HG03378 (cell line): Measurements from ENCODE around the gene LYPD5.
"Not testable (repeated sequence)": the region's sequence is repeated elsewhere in the genome, so short reads cannot be mapped to it uniquely, and the experiment has no call there.

Experiments used
- ATAC-seq: cut with Tn5 transposase; IDR thresholded peaks from one replicate; pipeline ENCODE4 v1.9.1; 2021; ENCODE audit warnings: mild to moderate bottlenecking, moderate library complexity; ENCODE audit not compliant: unreplicated experiment

Gene LYPD5, protein sequence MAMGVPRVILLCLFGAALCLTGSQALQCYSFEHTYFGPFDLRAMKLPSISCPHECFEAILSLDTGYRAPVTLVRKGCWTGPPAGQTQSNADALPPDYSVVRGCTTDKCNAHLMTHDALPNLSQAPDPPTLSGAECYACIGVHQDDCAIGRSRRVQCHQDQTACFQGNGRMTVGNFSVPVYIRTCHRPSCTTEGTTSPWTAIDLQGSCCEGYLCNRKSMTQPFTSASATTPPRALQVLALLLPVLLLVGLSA

DNA sequence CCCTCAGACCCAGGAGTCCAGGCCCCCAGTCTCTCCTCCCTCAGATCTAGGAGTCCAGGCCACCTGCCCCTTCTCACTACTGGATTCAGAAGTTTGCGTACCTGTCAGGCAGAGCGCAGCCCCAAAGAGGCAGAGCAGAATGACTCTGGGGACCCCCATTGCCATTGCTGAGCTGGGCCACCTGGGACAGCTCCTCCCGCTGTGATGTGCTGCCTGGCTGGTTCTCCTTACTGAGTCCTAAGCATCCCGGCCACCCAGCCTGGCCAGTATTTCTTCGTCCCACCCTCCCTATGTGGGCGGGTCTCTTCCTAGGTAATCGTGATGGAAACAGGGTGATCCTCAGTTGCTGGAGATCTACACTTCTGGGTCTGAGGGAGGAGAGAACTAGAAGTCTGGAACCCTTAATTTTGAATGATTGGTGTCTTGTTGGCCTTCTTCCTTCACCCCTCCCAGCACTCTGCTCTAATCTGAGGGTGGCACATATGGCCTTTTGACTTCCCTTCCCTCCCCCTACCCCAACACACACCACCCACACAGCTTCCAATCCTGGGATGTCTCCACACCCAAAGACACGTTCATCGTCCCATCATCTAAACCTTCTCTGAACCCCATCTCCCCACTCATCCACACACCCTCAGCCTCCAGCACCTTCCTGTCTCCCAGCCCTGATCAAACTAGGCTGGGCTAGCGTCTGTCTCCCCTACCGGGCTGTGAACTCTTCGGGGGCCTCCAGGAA is at the start of gene LYPD5:
TSS of gene LYPD5 (minus strand) at position 232 of the 736 bp plus-strand sequence. CDS start at position 165, 67 bp downstream.
- ATAC-seq: no peak

DNA sequence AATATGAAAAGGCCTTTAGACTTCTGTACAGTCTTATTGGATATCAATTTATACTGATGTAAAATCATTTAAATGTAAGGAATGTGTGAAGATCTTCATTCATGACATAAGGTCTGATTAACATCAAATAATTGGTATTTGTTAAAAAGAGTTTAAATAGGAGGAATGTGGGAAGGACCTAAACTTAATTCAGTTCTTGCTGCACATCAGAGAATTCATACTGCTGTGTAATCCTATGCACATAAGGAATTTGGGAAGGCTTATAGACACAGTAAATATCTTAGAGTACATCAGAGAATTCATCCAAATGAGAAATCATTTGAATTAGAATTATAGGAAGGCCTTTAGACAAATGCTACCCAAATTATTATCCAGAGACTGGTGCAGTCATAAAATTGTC is 46.6 kb upstream of the LYPD5 start:
- no peak for ATAC-seq

DNA sequence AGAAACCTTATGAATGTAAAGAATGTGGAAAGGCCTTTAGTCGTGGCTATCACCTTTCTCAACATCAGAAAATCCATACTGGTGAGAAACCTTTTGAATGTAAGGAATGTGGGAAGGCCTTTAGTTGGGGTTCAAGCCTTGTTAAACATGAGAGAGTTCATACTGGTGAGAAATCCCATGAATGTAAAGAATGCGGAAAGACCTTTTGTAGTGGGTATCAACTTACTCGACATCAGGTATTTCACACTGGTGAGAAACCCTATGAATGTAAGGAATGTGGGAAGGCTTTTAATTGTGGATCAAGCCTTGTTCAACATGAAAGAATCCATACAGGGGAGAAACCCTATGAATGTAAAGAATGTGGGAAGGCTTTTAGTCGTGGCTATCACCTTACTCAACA is 45.6 kb upstream of the LYPD5 start:
- ATAC-seq: no peak

DNA sequence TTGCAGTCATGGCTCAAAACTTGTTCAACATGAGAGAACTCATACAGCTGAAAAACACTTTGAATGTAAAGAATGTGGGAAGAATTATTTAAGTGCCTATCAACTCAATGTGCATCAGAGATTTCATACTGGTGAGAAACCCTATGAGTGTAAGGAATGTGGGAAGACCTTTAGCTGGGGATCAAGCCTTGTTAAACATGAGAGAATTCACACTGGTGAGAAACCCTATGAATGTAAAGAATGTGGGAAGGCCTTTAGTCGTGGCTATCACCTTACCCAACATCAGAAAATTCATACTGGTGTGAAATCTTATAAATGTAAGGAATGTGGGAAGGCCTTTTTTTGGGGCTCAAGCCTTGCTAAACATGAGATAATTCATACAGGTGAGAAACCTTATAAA is 45.0 kb upstream of the LYPD5 start:
- no peak for ATAC-seq

DNA sequence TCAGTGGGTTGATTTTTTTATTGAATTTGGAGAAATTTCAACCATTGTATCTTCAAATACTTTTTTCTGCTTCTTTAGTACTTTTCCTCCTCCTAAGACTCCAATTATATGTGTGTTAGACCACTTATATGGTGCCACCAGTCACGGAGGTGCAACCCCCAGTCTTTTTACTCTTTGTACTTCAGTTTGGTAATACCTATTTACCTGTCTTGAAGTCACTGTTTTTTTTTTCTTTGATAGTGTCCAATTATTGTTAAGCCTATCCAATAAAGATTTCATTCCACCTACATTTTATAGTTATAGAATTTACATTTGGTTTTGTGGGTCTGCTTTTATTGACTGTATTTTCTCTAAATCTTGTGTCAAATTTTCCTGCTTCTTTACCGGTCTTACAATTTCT is 39.8 kb upstream of the LYPD5 start:
- ATAC-seq: no peak

DNA sequence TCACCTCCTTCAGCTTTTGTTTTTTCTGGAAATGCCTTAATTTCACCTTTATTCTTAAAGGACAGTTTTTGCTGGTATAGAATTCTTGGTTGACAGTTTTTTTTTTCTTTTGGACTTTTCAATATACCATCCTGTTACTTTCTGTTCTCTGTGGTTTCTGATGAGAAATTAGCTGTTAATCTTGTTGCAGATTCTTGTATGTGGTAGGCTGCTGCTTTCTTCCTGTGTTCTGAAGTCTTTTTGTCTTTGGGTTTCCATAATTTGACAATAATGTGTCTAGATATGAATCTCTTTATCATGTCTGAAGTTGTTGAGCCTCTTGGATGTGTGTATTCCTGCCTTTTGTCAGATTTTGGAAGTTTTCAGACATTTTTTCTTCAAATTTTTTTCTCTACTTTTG is 36.9 kb upstream of the LYPD5 start:
- no peak for ATAC-seq

DNA sequence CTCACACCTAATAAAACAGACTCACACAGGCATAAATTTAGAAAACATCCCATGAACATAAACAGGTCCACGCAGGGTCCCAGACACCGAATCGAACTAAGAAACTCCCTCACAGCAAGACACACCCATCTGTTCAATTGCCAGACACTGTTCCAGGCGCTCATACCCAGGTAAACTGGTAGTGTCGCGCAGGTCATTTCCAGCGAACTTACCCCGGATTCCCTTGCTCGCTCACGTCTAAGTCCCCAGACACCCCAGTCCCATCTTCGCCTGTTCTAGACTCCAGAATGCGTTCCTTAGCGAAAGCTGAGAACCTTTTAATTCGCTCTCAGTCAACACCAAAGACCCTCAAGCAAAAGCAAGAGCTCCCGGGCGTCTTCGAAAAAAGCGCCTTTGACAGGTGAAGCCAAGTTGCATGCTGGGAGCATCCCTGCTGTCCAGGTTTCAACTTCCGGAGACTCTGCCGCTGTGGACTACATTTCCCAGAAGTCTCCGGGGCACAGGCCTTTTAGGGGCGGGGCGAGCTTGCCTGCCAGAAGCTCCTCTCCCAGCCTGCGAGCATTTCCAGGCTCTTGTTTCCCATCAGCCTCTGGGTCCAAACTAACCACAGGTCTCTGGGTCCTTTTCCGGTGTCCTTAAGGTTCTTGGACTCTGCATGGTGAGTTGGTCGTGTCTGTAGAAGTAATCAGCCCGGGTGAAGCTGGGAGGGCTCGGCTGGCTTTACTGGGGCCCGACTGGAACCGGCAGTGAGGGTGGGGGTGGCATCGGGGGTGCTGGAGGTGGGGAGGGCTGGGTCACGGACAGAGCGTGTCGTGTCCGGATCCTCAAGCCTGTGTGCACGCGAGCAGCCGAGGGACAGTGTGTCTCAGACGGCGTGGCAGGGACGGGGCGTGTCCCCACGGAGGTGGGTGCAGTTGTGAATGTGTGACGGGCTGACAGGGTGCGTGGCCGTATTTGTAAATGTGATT is 24.8 kb upstream of the LYPD5 start, which contains the start of gene ZNF283:
TSS of gene ZNF283 (plus strand) at position 535 of the 968 bp plus-strand sequence. CDS start 6,184 bp downstream, outside the sequence.
- no peak for ATAC-seq

DNA sequence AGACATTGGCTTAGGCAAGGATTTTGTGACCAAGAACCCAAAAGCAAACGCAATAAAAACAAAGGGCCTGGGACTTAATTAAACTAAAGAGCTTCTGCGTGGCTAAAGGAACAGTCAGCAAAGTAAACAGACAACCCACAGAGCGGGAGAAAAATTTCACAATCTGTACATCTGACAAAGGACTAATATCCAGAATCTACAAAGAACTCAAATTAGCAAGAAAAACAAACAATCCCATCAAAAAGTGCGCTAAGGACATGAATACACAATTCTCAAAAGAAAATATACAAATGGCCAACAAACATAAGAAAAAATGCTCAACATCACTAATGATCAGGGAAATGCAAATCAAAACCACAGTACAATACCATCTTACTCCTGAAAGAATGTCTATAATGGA is 22.3 kb upstream of the LYPD5 start:
- not testable (repeated sequence) for ATAC-seq

DNA sequence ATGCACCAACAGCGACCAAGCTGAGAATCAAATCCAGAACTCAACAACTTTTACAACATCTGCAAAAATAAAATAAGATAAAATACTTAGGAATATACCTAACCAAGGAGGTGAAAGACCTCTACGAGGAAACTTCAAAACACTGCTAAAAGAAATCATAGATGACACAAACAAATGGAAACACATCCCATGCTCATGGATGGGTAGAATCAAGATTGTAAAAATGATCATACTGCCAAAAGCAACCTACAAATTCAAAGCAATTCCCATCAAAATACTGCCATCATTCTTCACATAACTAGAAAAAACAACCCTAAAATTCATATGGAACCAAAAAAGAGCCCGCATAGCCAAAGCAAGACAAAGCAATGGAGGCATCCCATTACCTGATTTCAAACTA is 21.6 kb upstream of the LYPD5 start:
- ATAC-seq: not testable (repeated sequence)

DNA sequence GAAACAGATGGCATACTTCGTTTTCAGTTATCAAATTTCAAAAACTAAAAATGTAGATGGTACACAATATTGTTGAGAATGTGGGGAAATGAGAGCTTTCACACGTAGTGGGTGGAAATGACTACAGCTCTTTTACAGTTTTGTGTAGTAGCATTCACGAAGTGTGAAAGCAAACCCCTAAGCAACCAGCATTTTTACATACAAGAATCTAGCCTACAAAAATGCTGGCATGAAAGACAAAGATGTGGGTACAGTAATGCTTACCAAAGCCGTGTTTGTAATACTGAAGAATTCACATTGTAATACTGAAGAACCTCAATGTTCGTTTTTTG is 18.6 kb upstream of the LYPD5 start:
- ATAC-seq: no peak

DNA sequence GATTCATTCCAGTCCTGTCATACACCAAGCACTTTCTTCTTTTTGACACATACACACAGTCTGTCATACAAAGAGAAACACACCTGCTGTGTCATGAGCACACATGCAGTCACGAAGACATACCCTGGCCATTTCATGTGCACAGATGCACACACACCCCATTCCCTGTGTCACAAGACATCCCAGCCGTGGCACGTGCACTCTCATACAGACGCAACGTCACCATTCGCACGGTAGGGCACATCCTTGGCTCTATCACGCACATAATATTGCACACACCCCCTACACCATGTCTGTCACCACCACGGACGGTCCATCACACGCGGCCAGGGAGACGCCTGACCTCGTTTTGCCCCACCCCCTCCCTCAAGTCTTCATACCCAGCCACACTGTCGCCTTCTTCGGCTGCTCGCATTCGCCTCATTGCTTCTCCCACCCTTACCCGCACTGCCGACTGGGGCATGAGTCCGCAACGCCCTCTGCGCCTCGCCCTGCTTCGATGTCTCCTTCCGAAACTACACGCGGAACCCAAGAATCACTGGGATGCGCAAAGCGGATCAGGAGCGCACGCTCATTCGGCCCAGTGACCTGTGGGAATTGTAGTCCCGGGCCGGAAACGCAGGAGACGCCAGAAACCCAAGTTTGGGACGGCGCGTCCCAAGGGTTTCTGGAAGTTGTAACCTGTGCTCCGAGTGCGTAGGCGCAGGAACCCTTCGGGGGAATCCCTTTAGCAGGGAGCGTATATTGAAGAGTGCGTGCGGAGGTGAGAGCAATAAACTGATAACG is 18.0 kb upstream of the LYPD5 start:
- ATAC-seq: no peak

DNA sequence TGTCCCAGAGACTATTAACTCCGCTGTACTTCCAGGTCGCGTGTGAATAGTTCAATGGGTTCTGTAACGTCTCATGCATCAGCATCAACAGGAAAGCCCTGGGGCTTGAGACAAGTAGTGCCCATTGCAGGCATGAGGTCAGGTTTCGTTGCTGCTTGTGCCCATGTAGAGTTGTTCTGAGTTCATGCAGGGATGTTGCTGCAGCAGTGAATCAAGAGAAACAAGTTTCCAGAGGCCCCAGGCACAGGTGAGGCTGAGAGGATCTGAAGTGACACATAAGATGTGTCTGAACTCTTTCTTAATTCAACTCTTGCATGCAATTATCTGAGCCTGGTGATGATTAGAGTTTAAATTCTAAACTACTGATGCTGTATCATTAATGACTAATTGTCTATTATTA is 16.3 kb upstream of the LYPD5 start:
- ATAC-seq: no peak

DNA sequence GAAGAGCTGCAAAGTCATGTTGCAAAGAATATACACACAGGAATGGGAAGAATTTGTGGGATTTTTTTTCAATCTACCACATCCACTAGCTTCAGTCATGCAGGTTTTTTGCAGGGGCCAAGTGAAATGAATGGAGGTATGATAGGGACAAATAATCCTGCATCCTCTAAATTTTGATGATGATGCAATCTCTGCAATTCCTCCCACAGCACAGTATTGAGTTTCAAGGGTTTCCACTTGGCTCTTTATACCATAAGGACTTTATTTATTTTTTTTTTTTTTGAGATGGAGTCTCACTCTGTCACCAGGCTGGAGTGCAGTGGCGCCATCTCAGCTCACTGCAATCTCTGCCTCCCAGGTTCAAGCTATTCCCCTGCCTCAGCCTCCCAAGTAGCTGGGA is 15.2 kb upstream of the LYPD5 start:
- not testable (repeated sequence) for ATAC-seq

DNA sequence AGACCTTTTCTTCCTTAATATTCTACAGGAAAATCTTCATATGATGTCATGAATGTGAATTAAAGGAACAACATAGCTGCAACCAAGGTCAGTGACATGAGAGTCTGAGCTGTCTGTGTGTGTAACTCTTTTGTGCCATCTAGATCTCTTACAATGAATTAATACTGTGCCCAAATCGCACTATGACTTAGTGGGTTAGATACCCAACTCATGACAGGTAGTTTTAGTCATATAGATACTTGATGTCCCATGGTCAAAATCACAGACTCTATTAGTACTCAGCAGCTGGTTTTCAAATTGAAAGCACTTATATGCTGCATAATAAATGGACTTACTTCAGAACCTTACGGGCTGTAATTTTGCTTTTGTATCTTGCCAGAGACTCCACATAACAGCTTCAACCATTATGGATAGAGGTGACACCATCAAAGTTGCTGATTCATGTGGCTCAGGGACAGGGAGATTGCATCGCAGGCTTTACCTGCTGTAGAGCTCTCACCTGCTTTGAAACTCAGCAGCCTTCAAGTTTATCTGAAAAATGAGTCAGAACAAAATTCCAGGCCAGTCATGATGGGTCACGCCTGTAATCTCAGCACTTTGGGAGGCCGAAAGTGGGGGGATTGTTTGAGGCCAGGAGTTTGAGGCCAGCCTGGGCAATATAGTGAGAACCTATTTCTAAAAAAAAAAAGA is 12.6 kb upstream of the LYPD5 start:
- no peak for ATAC-seq

DNA sequence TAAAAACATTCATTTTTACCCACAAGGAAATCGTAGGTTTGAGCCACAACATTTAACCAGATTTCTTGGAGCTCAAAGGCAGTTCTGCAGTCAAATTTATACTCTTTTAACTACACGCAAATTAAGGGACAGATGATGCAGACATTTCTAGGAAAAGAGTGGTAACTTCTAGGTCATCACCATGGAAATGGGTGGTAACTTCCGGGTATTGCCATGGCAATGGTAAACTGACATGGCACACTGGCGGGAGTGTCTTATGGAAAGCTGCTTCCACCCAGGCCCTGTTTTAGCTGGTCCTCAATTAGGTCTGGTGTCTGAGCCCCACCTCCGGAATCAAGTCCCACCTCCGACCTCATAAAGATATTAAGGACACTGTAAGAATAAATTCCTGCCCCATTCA is 10.4 kb upstream of the LYPD5 start:
- no peak for ATAC-seq

DNA sequence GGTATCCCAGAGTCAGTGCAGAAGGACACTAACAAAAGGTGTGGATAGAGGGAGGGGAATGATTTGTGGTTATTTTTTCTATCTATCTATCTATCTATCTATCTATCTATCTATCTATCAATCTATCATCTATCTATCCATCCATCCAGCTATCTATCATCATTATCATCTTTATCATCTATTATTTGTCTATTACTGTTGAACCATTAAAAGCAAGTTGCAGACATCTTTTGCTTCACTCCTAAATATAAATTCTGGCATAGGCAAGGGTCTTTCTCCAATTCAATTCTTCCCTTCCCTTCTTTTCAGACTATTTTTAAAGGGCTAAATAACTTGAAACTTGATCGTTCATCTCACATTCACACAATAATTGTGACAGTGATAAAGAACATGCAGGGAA is 10.0 kb upstream of the LYPD5 start:
- ATAC-seq: no peak

DNA sequence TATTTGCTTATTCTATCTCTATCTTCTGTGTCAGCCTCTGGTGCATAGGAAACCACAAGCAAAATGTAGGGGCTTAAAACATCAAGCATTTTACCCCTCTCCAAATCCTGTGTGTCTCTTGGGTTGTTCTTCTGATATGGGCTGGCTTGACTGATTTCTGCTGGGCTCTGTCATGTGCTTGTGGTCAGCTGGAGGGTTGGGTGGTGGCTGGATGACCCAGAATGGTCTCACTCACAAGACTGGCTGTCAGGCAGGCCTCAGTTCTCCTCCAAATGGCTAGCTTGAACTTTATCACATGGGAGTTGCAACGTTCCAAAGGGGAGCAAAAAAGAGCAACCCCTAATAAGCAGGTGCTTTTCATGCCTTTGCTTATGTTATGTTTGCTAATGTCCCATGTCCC is 9.6 kb upstream of the LYPD5 start:
- ATAC-seq: no peak

DNA sequence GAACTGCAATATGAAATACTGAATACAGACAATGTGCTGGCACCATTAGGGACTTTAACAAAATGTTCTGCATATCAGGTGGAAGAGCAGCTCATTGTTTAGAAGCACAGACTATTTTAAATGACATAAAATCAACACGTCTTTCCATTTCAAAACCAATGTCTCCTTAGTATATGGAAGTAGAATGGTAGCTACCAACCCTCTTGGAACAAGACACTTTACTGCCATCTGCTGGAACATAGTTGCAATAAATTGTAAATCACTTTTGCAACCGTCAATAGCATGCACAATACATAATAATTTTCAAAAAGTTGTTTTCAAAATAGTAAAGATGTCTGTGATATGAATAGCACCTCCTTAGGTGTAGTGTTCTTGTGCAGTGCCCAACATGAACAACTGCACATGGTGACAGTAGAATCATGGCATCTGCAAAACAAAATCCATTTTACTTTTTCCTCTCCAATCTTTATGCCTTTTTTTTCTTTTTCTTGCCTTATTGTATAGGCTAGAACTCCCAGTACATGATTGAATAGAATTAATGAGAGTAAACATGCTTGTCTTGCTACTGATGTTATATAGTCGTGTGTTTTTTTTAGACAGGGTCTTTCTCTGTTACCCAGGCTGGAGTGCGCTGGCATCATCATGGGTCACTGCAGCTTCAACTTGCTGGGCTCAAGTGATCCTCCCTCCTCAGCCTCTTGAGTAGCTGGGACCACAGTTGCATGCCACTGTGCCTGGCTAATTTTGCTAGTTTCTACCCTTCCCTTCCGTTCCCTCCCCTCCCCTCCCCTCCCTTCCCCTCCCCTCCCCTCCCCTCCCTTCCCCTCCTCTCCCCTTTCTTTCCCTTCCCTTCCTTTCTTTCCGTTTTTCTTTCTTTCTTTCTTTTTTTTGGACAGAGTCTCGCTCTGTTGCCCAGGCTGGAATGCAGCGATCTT is 7.8 kb upstream of the LYPD5 start:
- ATAC-seq: no peak

DNA sequence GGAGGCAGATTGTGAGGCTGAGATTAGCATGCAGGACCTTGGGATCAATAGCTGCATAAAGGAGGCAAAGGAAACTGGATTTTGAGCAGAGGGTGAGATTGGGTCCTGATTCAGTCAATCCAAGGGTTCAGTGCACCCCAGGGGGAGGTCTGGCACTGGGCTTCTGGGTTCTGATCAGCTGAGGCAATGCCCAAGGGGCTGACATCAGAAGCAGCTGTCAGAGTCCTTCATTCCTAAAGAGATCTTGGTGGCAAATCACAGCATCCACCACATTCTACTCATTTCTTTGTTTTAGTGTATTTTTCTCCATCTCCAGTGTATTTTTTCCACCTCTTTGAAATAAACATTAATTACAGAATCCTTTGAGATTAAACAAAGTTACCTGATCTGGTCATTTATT is 5.4 kb upstream of the LYPD5 start:
- no peak for ATAC-seq
